ENCODE data around the gene ELAPOR2.
"Not testable (repeated sequence)": the region's sequence is repeated elsewhere in the genome, so short reads cannot be mapped to it uniquely, and the experiment has no call there.

The ELAPOR2 gene, protein sequence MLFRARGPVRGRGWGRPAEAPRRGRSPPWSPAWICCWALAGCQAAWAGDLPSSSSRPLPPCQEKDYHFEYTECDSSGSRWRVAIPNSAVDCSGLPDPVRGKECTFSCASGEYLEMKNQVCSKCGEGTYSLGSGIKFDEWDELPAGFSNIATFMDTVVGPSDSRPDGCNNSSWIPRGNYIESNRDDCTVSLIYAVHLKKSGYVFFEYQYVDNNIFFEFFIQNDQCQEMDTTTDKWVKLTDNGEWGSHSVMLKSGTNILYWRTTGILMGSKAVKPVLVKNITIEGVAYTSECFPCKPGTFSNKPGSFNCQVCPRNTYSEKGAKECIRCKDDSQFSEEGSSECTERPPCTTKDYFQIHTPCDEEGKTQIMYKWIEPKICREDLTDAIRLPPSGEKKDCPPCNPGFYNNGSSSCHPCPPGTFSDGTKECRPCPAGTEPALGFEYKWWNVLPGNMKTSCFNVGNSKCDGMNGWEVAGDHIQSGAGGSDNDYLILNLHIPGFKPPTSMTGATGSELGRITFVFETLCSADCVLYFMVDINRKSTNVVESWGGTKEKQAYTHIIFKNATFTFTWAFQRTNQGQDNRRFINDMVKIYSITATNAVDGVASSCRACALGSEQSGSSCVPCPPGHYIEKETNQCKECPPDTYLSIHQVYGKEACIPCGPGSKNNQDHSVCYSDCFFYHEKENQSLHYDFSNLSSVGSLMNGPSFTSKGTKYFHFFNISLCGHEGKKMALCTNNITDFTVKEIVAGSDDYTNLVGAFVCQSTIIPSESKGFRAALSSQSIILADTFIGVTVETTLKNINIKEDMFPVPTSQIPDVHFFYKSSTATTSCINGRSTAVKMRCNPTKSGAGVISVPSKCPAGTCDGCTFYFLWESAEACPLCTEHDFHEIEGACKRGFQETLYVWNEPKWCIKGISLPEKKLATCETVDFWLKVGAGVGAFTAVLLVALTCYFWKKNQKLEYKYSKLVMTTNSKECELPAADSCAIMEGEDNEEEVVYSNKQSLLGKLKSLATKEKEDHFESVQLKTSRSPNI

DNA sequence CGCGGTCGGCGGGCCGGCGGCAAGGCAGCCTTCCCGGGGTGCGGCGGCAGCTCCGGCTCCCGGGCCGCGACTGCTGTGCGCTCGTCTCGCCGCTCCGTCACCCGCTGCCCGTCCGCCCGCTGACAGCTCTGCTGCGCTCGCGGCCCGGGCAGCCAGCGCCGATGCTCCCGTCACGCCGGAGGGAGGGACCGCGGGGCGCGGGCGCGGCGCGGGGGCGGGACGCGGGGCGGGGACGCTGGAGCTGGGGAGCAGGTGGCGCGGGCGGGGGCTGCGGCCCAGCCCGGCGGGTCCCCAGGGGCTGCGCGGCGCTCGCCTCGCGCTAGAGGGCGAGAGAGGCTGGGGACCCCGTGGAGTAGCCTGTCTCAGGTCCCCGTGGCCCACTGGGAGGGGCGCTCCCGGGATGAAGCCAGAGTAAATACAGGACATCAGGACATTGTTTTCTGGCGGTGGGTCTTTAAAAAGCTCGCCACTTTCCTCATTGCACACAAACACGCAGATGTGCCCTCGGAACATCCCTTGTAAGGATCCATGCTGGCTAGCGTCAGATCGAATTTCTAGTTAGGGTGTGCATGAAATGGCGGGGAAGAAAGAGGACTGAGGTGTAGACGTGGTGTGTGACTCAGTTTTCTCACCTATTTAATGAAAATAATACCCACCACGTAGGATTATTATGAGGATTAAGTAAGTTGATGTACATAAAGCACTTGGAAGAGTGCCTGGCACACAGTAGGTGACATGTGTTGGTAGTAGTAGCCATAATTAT is at the start of gene ELAPOR2:
TSS of gene ELAPOR2 (minus strand) at position 130 of the 763 bp plus-strand sequence. CDS start 141 bp downstream, outside the sequence.
- peak; percentile 43 for DNase-seq (ENCODE audit: low read depth, low spot score)

- no peak for DNase-seq (ENCODE audit: low read depth, low spot score)
Observed at GRCh38 chr7:87107949-87108776, 48.7 kb upstream of the ELAPOR2 start.

DNA sequence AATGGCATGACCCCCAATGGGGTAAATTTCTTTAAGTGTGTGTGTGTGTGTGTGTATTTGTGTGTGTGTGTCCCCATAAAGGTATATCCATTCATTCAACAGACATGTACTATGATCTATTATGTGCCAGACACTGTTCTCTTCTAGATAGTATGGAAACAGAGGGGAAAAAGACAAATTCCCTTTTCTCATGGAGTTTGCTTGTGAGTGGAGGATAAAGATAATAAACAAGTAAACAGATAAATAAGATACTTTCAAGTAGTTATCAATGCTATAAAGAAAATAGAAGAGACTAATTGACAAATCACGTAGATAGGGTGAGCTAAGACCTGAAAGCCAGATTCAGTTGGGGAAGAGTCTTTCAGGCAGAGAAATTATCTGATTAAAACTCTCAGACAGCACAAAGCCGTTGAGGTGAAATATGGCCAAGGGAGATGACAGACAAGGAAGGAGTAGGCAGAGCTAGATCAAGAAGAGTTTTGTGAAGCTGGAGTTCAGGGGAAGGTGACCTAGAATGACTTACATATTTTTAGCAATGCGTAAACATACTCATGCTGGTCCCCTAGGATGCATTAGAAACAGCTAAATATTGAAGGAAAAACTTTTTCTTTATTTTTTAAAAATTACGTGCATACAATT is 47.6 kb upstream of the ELAPOR2 start:
- no peak for DNase-seq (ENCODE audit: low read depth, low spot score)

DNA sequence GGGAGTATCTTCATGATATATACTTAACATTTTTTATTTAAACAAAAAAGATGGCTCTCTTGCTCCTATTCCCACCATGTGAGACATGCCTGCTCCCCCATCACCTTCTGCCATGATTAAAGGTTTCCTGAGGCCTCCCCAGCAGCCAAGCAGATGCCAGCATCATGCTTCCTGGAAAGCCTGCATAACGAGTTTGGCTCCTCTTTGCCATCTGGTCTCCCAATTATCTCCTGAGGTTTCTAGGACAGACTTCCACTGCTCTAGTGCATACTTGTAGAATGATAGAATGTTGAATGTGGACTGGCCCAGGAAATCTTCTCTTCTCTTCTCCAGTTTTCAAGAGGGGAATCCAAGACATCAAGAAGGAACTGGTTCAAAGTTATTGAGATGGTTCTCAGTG is 45.9 kb upstream of the ELAPOR2 start:
- DNase-seq (ENCODE audit: low read depth, low spot score) = no peak

DNA sequence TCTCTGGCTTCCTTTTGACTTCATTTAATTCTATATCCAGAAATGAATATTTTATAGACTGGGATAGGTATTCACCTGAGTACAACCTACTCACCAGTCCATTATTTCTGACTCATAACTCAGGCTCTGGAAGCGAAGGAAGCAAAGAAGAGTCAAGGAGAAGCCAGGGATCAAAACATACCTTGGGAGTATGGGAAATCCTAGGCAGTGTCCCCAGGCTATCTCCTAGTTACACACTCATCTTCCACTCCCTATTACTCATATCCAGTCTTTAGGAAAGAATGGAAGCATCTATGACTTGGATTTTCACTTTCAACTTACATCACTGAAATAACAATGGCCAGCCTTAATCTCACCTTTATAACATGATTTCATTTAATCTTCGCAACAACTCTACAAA is 40.9 kb upstream of the ELAPOR2 start:
- no peak for DNase-seq (ENCODE audit: low read depth, low spot score)

GRCh38 chr7:87097375-87097774 is 37.9 kb upstream of the ELAPOR2 start:
- DNase-seq (ENCODE audit: low read depth, low spot score) = not testable (repeated sequence)

GRCh38 chr7:87094322-87094721 is 34.9 kb upstream of the ELAPOR2 start:
- no peak for DNase-seq (ENCODE audit: low read depth, low spot score)

GRCh38 chr7:87092568-87093091 is 33.2 kb upstream of the ELAPOR2 start:
- DNase-seq (ENCODE audit: low read depth, low spot score) = no peak

DNA sequence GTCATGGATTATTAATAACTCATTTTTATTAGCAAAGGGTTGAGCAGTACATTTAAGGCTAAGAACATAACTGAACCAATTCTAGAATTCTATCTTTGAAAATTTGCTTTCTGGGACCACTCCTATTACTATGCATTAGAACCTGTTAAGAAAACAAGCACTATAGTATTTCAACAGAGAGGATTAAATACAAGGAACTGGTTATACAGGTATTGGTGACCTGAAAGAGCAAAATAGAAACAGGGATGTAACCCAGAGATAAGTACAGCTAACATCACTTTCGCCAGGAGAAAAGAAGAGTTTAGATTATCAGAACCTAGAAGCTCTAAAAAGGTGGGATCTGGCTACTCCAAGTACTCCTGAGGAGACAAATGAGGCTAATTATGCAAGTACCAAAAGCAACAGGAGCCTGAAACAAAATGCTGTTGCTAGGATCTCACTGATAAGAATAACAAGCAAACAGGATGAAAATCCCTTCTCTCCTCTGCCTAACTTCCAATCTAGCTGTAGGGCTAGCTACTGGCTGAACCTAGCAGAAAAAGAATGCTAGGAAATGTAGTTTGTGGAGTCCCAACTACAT is 32.1 kb upstream of the ELAPOR2 start:
- no peak for DNase-seq (ENCODE audit: low read depth, low spot score)

- no peak for DNase-seq (ENCODE audit: low read depth, low spot score)
Observed at GRCh38 chr7:87083865-87084519, 24.5 kb upstream of the ELAPOR2 start.

- no peak for DNase-seq (ENCODE audit: low read depth, low spot score)
Observed at GRCh38 chr7:87082675-87083074, 23.2 kb upstream of the ELAPOR2 start.

DNA sequence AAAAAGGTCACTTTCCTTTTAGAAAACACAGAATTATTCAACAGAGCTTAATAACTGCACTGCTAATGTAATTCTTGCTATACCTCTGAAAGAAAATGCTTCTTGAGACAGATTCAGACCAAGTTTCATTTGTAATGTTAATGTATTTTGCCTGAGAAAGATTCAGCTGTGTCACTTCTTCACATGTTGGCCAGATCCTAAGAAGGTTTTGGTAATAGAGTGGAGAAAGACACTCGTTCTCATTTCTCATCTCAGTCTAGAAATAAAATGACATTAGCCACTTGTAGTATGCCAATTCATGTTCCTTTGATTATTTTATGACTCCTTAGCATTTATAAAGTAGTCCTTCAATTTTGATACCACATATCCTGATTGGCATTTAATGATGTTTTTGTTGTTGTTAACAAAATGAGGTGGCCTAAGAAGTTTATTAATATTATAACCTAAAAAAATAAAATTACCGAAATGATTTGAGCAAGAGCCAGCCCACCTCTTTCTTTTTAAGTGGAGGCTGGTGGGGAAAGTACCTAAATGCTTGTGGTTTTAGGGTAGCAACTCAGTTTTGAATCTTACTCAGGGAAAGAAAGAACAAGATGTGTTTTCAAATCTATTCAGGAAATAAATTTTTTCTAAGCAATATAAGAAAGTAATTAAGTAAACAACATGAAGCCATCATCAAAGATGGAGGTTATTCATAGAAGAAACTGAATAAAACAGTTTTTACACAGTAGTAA is 16.4 kb upstream of the ELAPOR2 start:
- DNase-seq (ENCODE audit: low read depth, low spot score) = no peak

DNA sequence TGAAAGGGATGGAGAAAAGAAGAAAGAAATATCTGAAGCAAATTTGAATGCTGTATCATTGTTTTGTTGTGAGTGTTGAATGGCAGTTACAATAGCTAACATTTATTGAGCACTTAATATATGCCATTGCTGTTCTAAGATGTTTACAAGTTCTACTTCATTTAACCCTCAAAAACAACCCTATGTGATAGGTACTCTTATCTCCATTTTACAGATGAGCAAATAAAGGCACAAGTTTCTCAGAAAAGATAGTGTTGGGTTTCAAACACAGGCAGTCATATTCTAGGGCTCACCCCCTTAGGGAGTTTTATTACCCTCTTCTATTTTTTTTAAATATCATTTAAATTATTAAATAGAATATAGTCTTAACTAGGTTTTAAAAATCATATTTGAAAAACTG is 8.3 kb upstream of the ELAPOR2 start:
- DNase-seq (ENCODE audit: low read depth, low spot score) = no peak

DNA sequence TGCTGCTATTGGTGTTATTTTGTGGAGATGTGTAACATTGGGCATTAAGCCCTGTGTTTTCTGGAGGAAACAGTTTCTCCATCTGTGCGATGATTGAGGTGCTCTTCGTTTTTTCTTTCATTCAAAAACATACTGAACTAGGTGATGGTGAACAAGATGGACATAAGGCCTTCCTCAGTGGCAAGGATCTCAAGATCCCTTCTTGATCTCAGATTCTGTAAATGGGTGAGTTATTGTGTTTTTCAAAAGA is 759 bp upstream of the ELAPOR2 start:
- no peak for DNase-seq (ENCODE audit: low read depth, low spot score)

DNA sequence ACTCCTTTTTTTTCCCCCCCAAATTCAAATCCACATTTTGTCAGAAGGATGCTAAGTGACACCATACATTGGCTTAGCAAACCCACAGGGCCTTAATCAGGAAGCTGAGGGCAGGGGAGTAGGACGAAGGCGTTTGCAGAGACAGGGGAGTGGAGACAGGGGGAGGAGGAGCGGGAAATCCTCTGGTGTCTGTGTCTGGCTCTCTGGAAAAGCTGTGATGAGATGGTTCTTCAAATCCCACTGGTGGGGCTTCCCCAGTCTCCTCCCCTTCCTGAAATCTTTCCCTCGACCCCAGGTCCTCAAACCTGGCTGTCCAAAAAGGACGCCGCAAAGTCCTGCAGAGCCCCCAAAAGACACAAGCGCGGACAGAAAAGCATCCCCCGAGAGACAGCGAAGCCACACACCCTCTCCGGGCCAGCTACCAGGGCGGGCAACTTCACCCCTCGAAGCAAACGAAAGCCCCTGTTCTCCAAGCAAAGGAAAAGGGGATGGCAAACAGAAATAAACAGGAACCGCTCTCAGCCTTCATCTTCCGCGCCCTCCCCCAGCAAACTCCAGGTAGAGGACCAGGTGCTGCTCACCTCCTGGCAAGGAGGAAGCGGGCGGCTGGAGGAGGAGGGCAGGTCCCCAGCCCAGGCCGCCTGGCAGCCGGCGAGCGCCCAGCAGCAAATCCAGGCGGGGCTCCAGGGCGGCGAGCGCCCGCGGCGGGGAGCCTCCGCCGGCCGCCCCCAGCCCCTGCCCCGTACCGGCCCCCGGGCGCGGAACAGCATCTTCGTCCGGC is 520 bp downstream of the ELAPOR2 start:
- no peak for DNase-seq (ENCODE audit: low read depth, low spot score)

GRCh38 chr7:87057210-87057609 is 2.2 kb downstream of the ELAPOR2 start:
- DNase-seq (ENCODE audit: low read depth, low spot score) = no peak

- no peak for DNase-seq (ENCODE audit: low read depth, low spot score)
Observed at GRCh38 chr7:87056346-87056745, 3.1 kb downstream of the ELAPOR2 start.

GRCh38 chr7:87048839-87049238 is 10.6 kb downstream of the ELAPOR2 start:
- no peak for DNase-seq (ENCODE audit: low read depth, low spot score)
